Fibroblast of villous mesenchyme (primary cell): ENCODE results near the gene IL23R. TPM values are rescaled to one million over a fixed set of nuclear protein-coding genes. Genes with fewer than 3 reads are reported as not detected.

Source experiments
- DNase-seq: peaks from one replicate; pipeline ENCODE4 v3.0.0-alpha.2; 2010; ENCODE audit warnings: low read depth
- H3K4me3 ChIP-seq: 2 replicates; pipeline ENCODE4 v1.5.1; 2011; ENCODE audit warnings: low read depth, mild to moderate bottlenecking, low read length
- total RNA-seq: library from RNA; depleted of rRNA; stranded (reverse); fragments of >200 nt; gene quantifications from 2 replicates; pipeline ENCODE4 v1.2.3, GENCODE V29; 2012
- TF ChIP-seq, protein P1 (sequence below): IDR thresholded peaks from 2 replicates; pipeline ENCODE4 v1.5.1; 2012; ENCODE audit warnings: low read depth, mild to moderate bottlenecking, low read length; ENCODE audit not compliant: insufficient read depth

Gene IL23R
- total RNA-seq, 1 donor = not detected

DNA sequence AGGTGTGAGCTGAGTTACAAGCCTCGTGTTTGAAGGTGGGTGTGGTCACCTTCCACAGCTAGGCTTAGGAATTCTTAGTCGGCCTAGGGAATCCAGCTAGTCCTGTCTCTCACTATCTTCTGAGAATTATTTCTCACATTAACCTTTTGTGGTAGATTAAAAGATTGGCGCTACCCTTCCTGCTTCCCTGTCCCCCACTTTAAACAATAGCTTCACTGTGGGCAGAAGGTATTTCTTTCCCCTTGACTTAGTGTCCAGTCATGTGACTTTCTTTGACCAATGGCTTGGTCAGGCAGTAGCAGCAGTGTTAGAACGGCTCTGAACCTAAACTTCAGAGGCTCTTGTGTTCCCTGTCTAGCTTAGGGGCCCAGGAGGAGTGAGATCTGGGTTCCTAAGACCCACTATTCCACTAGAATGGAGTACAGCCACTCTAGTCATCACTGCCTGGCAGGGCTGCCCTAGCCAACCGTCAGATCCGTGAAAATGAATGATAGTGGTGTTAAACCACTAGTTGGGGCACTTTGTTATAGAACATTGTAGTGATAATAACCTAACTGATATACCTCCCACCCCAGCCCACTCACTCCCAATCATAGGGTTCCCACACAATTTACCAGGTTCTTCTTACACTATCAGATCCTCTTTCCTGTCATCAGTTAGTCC lies 17.6 kb upstream of the IL23R start:
- H3K4me3 ChIP-seq = no peak overlapping the region
- DNase-seq = no peak
- TF ChIP-seq, protein P1, sequence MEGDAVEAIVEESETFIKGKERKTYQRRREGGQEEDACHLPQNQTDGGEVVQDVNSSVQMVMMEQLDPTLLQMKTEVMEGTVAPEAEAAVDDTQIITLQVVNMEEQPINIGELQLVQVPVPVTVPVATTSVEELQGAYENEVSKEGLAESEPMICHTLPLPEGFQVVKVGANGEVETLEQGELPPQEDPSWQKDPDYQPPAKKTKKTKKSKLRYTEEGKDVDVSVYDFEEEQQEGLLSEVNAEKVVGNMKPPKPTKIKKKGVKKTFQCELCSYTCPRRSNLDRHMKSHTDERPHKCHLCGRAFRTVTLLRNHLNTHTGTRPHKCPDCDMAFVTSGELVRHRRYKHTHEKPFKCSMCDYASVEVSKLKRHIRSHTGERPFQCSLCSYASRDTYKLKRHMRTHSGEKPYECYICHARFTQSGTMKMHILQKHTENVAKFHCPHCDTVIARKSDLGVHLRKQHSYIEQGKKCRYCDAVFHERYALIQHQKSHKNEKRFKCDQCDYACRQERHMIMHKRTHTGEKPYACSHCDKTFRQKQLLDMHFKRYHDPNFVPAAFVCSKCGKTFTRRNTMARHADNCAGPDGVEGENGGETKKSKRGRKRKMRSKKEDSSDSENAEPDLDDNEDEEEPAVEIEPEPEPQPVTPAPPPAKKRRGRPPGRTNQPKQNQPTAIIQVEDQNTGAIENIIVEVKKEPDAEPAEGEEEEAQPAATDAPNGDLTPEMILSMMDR = no peak

GRCh38 chr1:67149179-67149770 lies 17.0 kb upstream of the IL23R start:
- no peak overlapping the region for H3K4me3 ChIP-seq
- DNase-seq = peak; percentile 87
- TF ChIP-seq, protein P1 = peak; percentile 86

GRCh38 chr1:67150931-67151330 lies 15.3 kb upstream of the IL23R start:
- TF ChIP-seq, protein P1 = no peak

DNA sequence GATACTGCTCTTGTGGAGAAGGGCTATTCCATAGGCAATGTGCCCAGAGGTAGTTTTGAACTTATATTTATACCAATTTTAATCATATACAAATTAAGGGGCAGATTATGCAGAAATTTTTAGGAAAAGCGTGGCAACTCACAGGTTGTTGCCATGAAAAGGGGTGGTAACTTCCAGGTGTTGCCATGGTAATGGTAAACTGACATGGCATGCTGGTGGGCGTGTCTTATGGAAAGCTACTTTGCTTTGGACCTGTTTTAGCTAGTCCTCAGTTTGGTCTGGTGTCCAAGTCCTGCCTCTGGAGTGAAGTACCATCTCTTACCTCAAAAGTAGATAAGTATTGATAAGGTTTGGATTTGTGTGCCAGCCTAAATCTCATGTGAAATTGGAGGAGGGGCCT lies 7.9 kb upstream of the IL23R start:
- no peak overlapping the region for H3K4me3 ChIP-seq
- TF ChIP-seq, protein P1 = no peak
- no peak for DNase-seq

More at GRCh38 chr1:67150931-67151330, 15.3 kb upstream of the IL23R start:
- no peak for DNase-seq
- no peak overlapping the region for H3K4me3 ChIP-seq

DNA sequence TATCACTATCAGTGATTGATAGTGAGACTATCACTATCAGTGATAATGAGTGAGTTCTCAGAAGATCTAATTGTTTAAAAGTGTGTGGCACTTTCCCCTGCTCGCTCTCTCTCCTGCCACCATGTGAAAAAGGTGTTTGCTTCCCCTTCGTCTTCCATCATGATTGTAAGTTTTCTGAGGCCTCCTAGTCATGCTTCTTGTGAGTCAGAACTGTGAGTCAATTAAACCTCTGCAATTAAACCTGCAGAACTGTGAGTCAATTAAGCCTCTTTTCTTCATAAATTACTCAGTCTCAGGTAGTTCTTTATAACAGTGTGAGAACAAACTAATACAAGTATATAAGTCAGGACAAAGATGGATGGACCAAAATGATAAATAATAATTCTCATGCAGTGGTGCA lies 7.0 kb upstream of the IL23R start:
- H3K4me3 ChIP-seq = no peak overlapping the region
- TF ChIP-seq, protein P1 = no peak
- no peak for DNase-seq

DNA sequence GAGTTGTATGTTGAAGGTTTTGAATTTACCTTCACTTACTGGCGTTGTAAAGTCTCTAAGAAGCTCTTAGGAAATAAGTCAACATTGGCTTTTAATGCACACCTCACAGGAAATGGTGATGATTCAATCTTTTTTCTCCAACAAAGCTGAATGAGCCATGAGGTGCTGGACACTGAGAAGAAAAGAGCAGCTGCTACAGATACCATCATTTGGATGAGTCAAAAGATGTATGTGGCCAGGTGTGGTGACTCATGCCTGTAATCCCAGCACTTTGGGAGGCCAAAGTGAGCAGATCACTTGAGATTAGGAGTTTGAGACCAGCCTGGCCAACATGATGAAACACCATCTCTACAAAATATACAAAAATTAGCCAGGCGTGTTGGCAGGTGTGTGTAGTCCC lies 3.3 kb upstream of the IL23R start:
- TF ChIP-seq, protein P1 = no peak
- no peak for DNase-seq
- no peak overlapping the region for H3K4me3 ChIP-seq

DNA sequence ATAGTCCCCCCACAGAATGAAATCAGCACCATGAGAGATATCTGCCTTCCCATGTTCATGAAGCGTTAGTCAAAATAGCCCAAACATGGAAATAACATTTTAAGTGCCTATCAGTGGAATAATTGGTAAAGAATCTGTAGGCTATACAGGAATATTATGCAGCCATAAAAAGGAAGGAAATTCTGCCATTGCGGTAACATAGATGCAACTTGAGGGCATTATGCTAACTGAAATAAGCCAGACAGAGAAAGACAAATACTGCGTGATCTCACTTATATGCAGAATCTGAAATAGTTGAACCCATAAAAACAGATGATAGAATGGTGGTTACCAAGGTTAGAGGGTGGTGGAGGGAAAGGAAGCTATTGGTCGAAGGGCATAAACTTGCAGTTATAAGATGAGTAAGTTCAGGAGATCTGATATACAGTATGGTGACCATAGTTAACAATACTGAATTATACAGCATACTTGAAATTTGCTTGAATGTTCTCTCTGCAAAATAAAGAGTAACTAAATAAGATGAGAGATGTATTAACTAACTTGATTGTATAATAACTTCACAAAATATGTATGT lies 699 bp upstream of the IL23R start:
- TF ChIP-seq, protein P1 = no peak
- DNase-seq = no peak
- no peak overlapping the region for H3K4me3 ChIP-seq
